ENCODE results near the gene RIPK4. TPM values are rescaled to one million over a fixed set of nuclear protein-coding genes. Genes with fewer than 3 reads are reported as not detected.
A peak's percentile ranks its signal among the peaks of the same experiment; 100 is the strongest.

The RIPK4 gene
- total and polyA plus RNA-seq, 2 of the 13 experiments (the other 11 are each of a cell fraction or from before 2014, with no cell fraction given), result 3.1 to 4.9 TPM

DNA sequence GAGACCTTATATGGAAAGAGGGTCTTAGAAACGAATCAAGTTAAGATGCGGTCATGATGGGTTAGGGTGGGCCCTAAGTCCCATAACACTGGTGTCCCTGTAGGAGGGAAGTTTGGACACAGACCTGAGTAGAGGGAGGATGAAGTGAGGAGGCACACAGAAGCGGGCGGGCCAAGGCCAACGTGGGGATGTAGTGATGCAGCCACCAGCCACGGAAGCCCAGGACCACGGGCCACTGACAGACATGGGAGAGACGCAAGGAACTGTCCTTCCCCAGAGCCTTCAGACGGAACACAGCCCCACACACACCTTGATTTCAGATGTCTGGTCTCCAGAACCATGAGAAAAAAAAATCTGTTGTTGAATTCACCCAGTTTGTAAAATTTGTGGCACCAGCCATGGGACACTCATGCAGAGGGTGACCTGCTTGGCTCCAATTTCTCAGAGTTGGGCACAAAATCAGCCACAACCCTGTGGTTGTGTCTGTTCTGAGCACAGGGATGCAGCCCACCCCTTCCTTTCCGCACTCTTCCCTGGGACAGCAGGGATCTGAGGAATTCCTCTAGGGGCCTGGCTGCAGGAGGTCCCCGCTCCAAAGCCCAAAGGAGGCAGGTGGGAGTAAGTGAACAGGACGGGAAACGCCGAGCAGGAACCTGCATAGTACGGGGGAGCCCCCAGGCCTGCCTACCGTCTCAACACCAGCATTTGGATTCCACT is 61.1 kb downstream of the RIPK4 start:
- H3K4me2 ChIP-seq (ENCODE audit: low read depth, low read length), result 0 out of 2 replicates have a peak overlapping the region, but pooled peaks have one; percentile 34
- no TSS peak for BruUV-seq (replicated peaks)
- H3K9me3 ChIP-seq (ENCODE audit: low read length), result no peaks in the 10 kb centered on the region
- ChIA-PET CTCF (ENCODE audit: low intra/inter-chr PET ratio, low total read pairs) (no interaction called here), POLR2A (interaction anchor here (1.1 to 2.4 kb wide), 6 partner anchors 10 to 59 kb away, joined by 4 to 14 read pairs (median 7); no protein-coding TSS in a partner anchor)
- intact Hi-C loops (cut with micrococcal nuclease; ENCODE audit: unreplicated experiment), result no loop called here
- DNase-seq (ENCODE audit: low spot score), result no peak
- peaks cover 0 to 10% of the 10 kb centered on the region in 2 experiments; a peak in 1 of 5 replicates for H3K27me3 ChIP-seq (ENCODE audit: control insufficient read depth in 1 of 2, insufficient read depth in 2 of 2, low read length in 2 of 2)
- H3K4me3 ChIP-seq (replicated peaks in 1 of 3; ENCODE audit: insufficient read depth in 1 of 3, low read depth in 2 of 3, low read length in 3 of 3), result no peak overlapping the region; a peak in 1 of 6 replicates
- H2AFZ ChIP-seq (ENCODE audit: low read length), result no peak overlapping the region
- WGBS (ENCODE audit: low lambda C conversion rate), result 82% methylated on average over 16 of the region's 16 CpGs
- TF ChIP-seq HNF4G (IDR thresholded peaks at IDR 0.05; ENCODE audit: borderline replicate concordance, low read depth, low read length), result no peak
- TF ChIP-seq HNF4G (CRISPR knock-in tag; IDR thresholded peaks at IDR 0.05; ENCODE audit: borderline replicate concordance, low read depth), result no peak
- no peak for TF ChIP-seq HOXA5 (CRISPR knock-in tag; IDR thresholded peaks at IDR 0.05)
- no peak for TF ChIP-seq SNRNP70 (IDR thresholded peaks at IDR 0.05; ENCODE audit: low read depth, low read length)
- TF ChIP-seq CREM (IDR thresholded peaks at IDR 0.05), result no peak
- no peak for TF ChIP-seq CREM (CRISPR knock-in tag; IDR thresholded peaks at IDR 0.05)
- no peak for TF ChIP-seq ZNF724P (CRISPR knock-in tag; IDR thresholded peaks at IDR 0.05; ENCODE audit: borderline replicate concordance)
- TF ChIP-seq, protein P1, sequence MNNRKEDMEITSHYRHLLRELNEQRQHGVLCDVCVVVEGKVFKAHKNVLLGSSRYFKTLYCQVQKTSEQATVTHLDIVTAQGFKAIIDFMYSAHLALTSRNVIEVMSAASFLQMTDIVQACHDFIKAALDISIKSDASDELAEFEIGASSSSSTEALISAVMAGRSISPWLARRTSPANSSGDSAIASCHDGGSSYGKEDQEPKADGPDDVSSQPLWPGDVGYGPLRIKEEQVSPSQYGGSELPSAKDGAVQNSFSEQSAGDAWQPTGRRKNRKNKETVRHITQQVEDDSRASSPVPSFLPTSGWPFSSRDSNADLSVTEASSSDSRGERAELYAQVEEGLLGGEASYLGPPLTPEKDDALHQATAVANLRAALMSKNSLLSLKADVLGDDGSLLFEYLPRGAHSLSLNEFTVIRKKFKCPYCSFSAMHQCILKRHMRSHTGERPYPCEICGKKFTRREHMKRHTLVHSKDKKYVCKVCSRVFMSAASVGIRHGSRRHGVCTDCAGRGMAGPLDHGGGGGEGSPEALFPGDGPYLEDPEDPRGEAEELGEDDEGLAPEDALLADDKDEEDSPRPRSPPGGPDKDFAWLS (CRISPR knock-in tag; IDR thresholded peaks at IDR 0.05; ENCODE audit: borderline replicate concordance), result no peak
- TF ChIP-seq, protein P2, sequence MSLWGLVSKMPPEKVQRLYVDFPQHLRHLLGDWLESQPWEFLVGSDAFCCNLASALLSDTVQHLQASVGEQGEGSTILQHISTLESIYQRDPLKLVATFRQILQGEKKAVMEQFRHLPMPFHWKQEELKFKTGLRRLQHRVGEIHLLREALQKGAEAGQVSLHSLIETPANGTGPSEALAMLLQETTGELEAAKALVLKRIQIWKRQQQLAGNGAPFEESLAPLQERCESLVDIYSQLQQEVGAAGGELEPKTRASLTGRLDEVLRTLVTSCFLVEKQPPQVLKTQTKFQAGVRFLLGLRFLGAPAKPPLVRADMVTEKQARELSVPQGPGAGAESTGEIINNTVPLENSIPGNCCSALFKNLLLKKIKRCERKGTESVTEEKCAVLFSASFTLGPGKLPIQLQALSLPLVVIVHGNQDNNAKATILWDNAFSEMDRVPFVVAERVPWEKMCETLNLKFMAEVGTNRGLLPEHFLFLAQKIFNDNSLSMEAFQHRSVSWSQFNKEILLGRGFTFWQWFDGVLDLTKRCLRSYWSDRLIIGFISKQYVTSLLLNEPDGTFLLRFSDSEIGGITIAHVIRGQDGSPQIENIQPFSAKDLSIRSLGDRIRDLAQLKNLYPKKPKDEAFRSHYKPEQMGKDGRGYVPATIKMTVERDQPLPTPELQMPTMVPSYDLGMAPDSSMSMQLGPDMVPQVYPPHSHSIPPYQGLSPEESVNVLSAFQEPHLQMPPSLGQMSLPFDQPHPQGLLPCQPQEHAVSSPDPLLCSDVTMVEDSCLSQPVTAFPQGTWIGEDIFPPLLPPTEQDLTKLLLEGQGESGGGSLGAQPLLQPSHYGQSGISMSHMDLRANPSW (CRISPR knock-in tag; IDR thresholded peaks at IDR 0.05; ENCODE audit: borderline replicate concordance), result no peak
- no peak for TF ChIP-seq ELF1 (CRISPR knock-in tag; IDR thresholded peaks at IDR 0.05)
- in situ Hi-C loops (cut with HindIII; ENCODE audit: extremely low pct_ligation_motif_present, low pct_unique_long_range_greater_than_20kb), result no loop called here
- no peak for FAIRE-seq
- H3K36me3 ChIP-seq (replicated peaks in 1 of 2; ENCODE audit: control insufficient read depth in 1 of 2, insufficient read depth in 2 of 2, low read length in 2 of 2), result no peaks in the 10 kb centered on the region
- no peaks in the 10 kb centered on the region for H4K20me1 ChIP-seq (ENCODE audit: insufficient read depth, low read length)
- ATAC-seq, result no peak; the same call in 2 of the 3 replicates
- no peak overlapping the region for H3K27ac ChIP-seq (ENCODE audit: extremely low read length, insufficient read depth, low read length)
- no peaks in the 10 kb centered on the region for H3K79me2 ChIP-seq (ENCODE audit: insufficient read depth, low read length)
- H3K4me1 ChIP-seq (ENCODE audit: insufficient read depth, low read length), result peaks cover 80% of the 10 kb centered on the region
- no peak overlapping the region; the same call in 1 of the 2 replicates for H3K9ac ChIP-seq (ENCODE audit: insufficient read depth, low read depth, low read length)
